Chondrocyte (in vitro differentiated cells): ENCODE measurements around the gene FAM236D. TPM values are rescaled to one million over a fixed set of nuclear protein-coding genes. Genes with fewer than 3 reads are reported as not detected.
"Not testable (repeated sequence)": the region's sequence is repeated elsewhere in the genome, so short reads cannot be mapped to it uniquely, and the experiment has no call there.

ENCODE experiments used
- DNase-seq: peaks from one replicate; pipeline ENCODE4 v3.0.0; 2021; ENCODE audit warnings: mixed read lengths, low spot score
- H3K27ac Mint-ChIP-seq: one replicate; pipeline ENCODE4 v1.8.0; 2021; ENCODE audit warnings: mild to moderate bottlenecking, moderate library complexity, mixed read lengths; ENCODE audit not compliant: unreplicated experiment
- H3K27me3 Mint-ChIP-seq: 2 replicates; pipeline ENCODE4 v1.8.0; 2021; ENCODE audit warnings: low read depth, mixed read lengths
- H3K36me3 Mint-ChIP-seq: 2 replicates; pipeline ENCODE4 v1.8.0; 2021; ENCODE audit warnings: low read depth, mixed read lengths
- H3K4me1 Mint-ChIP-seq: 2 replicates; pipeline ENCODE4 v1.8.0; 2021; ENCODE audit warnings: low read depth, mild to moderate bottlenecking, mixed read lengths
- H3K4me3 Mint-ChIP-seq: one replicate; pipeline ENCODE4 v1.8.0; 2021; ENCODE audit warnings: mild to moderate bottlenecking, moderate library complexity, mixed read lengths; ENCODE audit not compliant: unreplicated experiment
- H3K9me3 Mint-ChIP-seq: 2 replicates; pipeline ENCODE4 v1.8.0; 2021; ENCODE audit warnings: low read depth, mixed read lengths
- long read RNA-seq: library from polyadenylated mRNA; stranded (forward); transcript quantifications from one replicate; pipeline ENCODE4 v2.0.0, GENCODE V29; 2021
- total RNA-seq: library from RNA; stranded (reverse); gene quantifications from 3 replicates; pipeline ENCODE4 v1.2.1, GENCODE V29; 2021

The FAM236D gene
- total RNA-seq = not detected in 3 replicates
- long read RNA-seq = 0 reads

- not testable (repeated sequence) for H3K4me3 Mint-ChIP-seq, H3K4me1 Mint-ChIP-seq, H3K9me3 Mint-ChIP-seq, H3K27ac Mint-ChIP-seq, DNase-seq, H3K36me3 Mint-ChIP-seq, H3K27me3 Mint-ChIP-seq
These were observed at the start of gene FAM236D for GRCh38 chrX:72808110-72808509. TSS of gene FAM236D (minus strand) at chrX:72808210. CDS start at chrX:72808110, 100 bp downstream.

- not testable (repeated sequence) for H3K36me3 Mint-ChIP-seq, H3K9me3 Mint-ChIP-seq, H3K27ac Mint-ChIP-seq, DNase-seq, H3K4me3 Mint-ChIP-seq, H3K27me3 Mint-ChIP-seq, H3K4me1 Mint-ChIP-seq
These were observed 29.5 kb upstream of the FAM236D start for GRCh38 chrX:72837532-72837931.

GRCh38 chrX:72830701-72831100 is 22.7 kb upstream of the FAM236D start:
- H3K4me3 Mint-ChIP-seq, H3K27me3 Mint-ChIP-seq, H3K4me1 Mint-ChIP-seq, DNase-seq, H3K36me3 Mint-ChIP-seq, H3K27ac Mint-ChIP-seq, H3K9me3 Mint-ChIP-seq: not testable (repeated sequence)

- not testable (repeated sequence) for H3K27ac Mint-ChIP-seq, H3K9me3 Mint-ChIP-seq, H3K4me1 Mint-ChIP-seq, H3K36me3 Mint-ChIP-seq, DNase-seq, H3K4me3 Mint-ChIP-seq, H3K27me3 Mint-ChIP-seq
These were observed 17.6 kb downstream of the FAM236D start for GRCh38 chrX:72790390-72790789.

- not testable (repeated sequence) for H3K9me3 Mint-ChIP-seq, H3K4me3 Mint-ChIP-seq, H3K36me3 Mint-ChIP-seq, H3K27ac Mint-ChIP-seq, H3K4me1 Mint-ChIP-seq, DNase-seq, H3K27me3 Mint-ChIP-seq
These were observed 19.9 kb downstream of the FAM236D start for GRCh38 chrX:72788142-72788541.

GRCh38 chrX:72783964-72784363 is 24.0 kb downstream of the FAM236D start:
- H3K27ac Mint-ChIP-seq, H3K27me3 Mint-ChIP-seq, H3K4me3 Mint-ChIP-seq, H3K9me3 Mint-ChIP-seq, H3K36me3 Mint-ChIP-seq, H3K4me1 Mint-ChIP-seq, DNase-seq: not testable (repeated sequence)

- H3K27ac Mint-ChIP-seq, DNase-seq, H3K4me1 Mint-ChIP-seq, H3K4me3 Mint-ChIP-seq, H3K36me3 Mint-ChIP-seq, H3K27me3 Mint-ChIP-seq, H3K9me3 Mint-ChIP-seq: not testable (repeated sequence)
These were observed 24.6 kb downstream of the FAM236D start for GRCh38 chrX:72783365-72783936.

- H3K4me1 Mint-ChIP-seq, H3K27ac Mint-ChIP-seq, H3K9me3 Mint-ChIP-seq, H3K4me3 Mint-ChIP-seq, H3K27me3 Mint-ChIP-seq, DNase-seq, H3K36me3 Mint-ChIP-seq: not testable (repeated sequence)
These were observed 25.4 kb downstream of the FAM236D start, which contains the start of gene FAM236B for GRCh38 chrX:72782560-72782959. TSS of gene FAM236B (minus strand) at chrX:72782660. CDS start at chrX:72782560, 100 bp downstream.

- not testable (repeated sequence) for H3K9me3 Mint-ChIP-seq, H3K27me3 Mint-ChIP-seq, H3K4me1 Mint-ChIP-seq, DNase-seq, H3K27ac Mint-ChIP-seq, H3K4me3 Mint-ChIP-seq, H3K36me3 Mint-ChIP-seq
These were observed 29.9 kb downstream of the FAM236D start for GRCh38 chrX:72778146-72778545.

GRCh38 chrX:72777467-72777790 is 30.6 kb downstream of the FAM236D start:
- not testable (repeated sequence) for H3K27me3 Mint-ChIP-seq, H3K4me1 Mint-ChIP-seq, H3K9me3 Mint-ChIP-seq, H3K36me3 Mint-ChIP-seq, H3K4me3 Mint-ChIP-seq, H3K27ac Mint-ChIP-seq, DNase-seq

GRCh38 chrX:72776653-72777466 is 31.1 kb downstream of the FAM236D start, which contains the start of gene DMRTC1B:
TSS of gene DMRTC1B (plus strand) at chrX:72776890. CDS start at chrX:72845136, 68,246 bp downstream.
- not testable (repeated sequence) for DNase-seq, H3K4me1 Mint-ChIP-seq, H3K27me3 Mint-ChIP-seq

GRCh38 chrX:72760454-72760853 is 47.6 kb downstream of the FAM236D start:
- not testable (repeated sequence) for H3K9me3 Mint-ChIP-seq, H3K27me3 Mint-ChIP-seq, H3K4me3 Mint-ChIP-seq, H3K4me1 Mint-ChIP-seq, H3K36me3 Mint-ChIP-seq, DNase-seq, H3K27ac Mint-ChIP-seq

More at GRCh38 chrX:72776653-72777466, 31.1 kb downstream of the FAM236D start, which contains the start of gene DMRTC1B:
- not testable (repeated sequence) for H3K4me3 Mint-ChIP-seq, H3K9me3 Mint-ChIP-seq, H3K36me3 Mint-ChIP-seq, H3K27ac Mint-ChIP-seq
